ENCODE results near the gene RSBN1L.

GRCh38 chr7:77735457-77735856, 39.2 kb downstream of the RSBN1L start:
- TF ChIP-seq CTCF (conservative IDR thresholded peaks at IDR 0.05) (no peak), ZFX (IDR thresholded peaks at IDR 0.05) (no peak)
